Loucy (cell line): Measurements from ENCODE around the gene SYNDIG1.

Experiments used
- CTCF ChIP-seq: fragments of 200-600 bp; sonication (generic); conservative IDR thresholded peaks from 2 replicates; pipeline ENCODE4 v1.5.1; 2014; ENCODE audit warnings: mild to moderate bottlenecking, antibody characterized with exemption, low read length
- EZH2phosphoT487 ChIP-seq: fragments of 200-600 bp; IDR thresholded peaks from 2 replicates; pipeline ENCODE4 v1.6.1; 2018; ENCODE audit warnings: antibody characterized with exemption, mild to moderate bottlenecking, moderate library complexity, borderline replicate concordance

DNA sequence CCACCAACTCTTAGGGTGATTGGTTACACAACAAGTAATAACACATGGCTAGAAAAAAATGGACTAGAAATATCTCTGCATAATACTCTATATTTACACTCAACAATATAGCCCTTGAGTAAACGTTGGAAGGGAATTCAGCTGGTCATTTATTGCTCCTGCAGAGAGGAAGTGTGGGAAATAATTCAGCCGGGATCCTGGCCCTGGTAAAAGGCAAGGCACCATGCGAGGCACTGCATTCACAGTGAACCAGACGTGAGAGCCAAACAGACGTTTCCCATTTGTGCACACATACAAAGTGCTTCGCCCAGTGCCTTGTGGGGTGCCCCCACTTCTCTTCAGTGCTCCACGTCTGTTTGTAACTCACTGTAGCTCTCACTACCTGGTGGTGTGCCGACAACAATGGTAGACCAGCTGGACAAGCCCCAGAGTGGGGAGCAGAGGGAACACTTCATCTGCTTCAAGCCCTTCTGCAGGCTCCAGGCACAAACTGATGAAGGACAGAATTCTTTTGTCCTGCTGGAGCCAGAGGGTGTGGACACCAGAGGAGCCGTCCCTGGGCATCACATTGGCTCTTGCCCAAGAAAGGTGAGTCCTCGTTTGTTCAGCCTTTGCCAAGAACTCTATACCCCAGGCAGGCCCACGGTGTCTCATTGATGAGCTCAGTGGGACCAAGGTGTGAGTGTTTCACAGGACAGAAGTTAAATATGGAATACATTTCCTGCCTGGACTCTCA is 18.8 kb downstream of the SYNDIG1 start:
- no peak for TF ChIP-seq CTCF
- no peak for TF ChIP-seq EZH2phosphoT487
